Skeletal muscle tissue (tissue), 4 donors: ENCODE measurements around the gene BRIP1. TPM values are rescaled to one million over a fixed set of nuclear protein-coding genes. Genes with fewer than 3 reads are reported as not detected.
"Not testable (repeated sequence)": the region's sequence is repeated elsewhere in the genome, so short reads cannot be mapped to it uniquely, and the experiment has no call there.

ENCODE experiments used
- H3K27ac ChIP-seq: one replicate; pipeline ENCODE4 v1.7.0; 2013; ENCODE audit warnings: mild to moderate bottlenecking, low read depth, low read length, inconsistent platforms
- H3K27me3 ChIP-seq, 3 donors: one replicate each; pipeline ENCODE4 v1.7.0; 2013; ENCODE audit warnings: low read length in 3 of 3; ENCODE audit not compliant: control insufficient read depth in 3 of 3, insufficient read depth in 3 of 3
- H3K36me3 ChIP-seq, 3 donors: one replicate each; pipeline ENCODE4 v1.7.0; 2013; ENCODE audit warnings: low read length in 3 of 3; ENCODE audit not compliant: control insufficient read depth in 3 of 3, insufficient read depth in 3 of 3
- H3K4me1 ChIP-seq, 3 donors: one replicate each; pipeline ENCODE4 v1.7.0; 2013; ENCODE audit warnings: low read length in 3 of 3, mild to moderate bottlenecking in 3 of 3; ENCODE audit not compliant: control insufficient read depth in 3 of 3, insufficient read depth in 3 of 3
- H3K4me3 ChIP-seq, 3 donors: one replicate each; pipeline ENCODE4 v1.7.0; 2013; ENCODE audit warnings: low read length in 3 of 3
- H3K9ac ChIP-seq, 3 donors: one replicate each; pipeline ENCODE4 v1.7.0; 2013; ENCODE audit warnings: low read length in 3 of 3, mild to moderate bottlenecking in 3 of 3, moderate library complexity in 2 of 3, low read depth in 1 of 3
- H3K9me3 ChIP-seq, 3 donors: one replicate each; pipeline ENCODE4 v1.7.0; 2013; ENCODE audit warnings: low read length in 3 of 3; ENCODE audit not compliant: control insufficient read depth in 3 of 3
- total RNA-seq: library from RNA; depleted of rRNA; stranded (reverse); fragments of >200 nt; gene quantifications from one replicate; pipeline ENCODE4 v1.2.3, GENCODE V29; 2014
- donor health status: Osteomylitis.

Gene BRIP1
- total RNA-seq, 1 donor from 2014 or later, result 4.2 TPM

DNA sequence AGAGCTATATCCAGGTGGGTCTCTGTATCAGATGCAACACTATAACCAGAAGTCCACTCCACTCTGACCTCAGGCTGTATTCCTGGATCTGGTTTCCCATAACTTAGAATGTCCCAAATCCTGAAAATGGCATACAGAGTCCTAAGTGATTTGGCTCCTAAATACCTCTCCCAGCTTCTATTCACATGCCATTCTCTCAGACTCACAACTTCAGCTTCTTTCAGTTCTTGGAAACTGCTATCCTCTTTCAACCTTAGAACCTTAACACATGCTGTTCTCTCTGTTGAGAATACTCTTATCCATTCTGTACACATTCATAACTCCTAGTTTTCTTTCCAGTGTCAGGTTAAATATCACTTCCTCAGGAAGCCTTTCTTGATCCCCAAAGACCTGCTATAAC is 132.0 kb downstream of the BRIP1 start:
- Histone ChIP-seq H3K4me1 (no peaks in the 10 kb centered on the region), H3K27me3 (no peaks in the 10 kb centered on the region), H3K36me3 (no peaks in the 10 kb centered on the region), H3K27ac (no peak overlapping the region), H3K4me3 (no peak overlapping the region), H3K9me3 (no peaks in the 10 kb centered on the region), H3K9ac (no peak overlapping the region)

DNA sequence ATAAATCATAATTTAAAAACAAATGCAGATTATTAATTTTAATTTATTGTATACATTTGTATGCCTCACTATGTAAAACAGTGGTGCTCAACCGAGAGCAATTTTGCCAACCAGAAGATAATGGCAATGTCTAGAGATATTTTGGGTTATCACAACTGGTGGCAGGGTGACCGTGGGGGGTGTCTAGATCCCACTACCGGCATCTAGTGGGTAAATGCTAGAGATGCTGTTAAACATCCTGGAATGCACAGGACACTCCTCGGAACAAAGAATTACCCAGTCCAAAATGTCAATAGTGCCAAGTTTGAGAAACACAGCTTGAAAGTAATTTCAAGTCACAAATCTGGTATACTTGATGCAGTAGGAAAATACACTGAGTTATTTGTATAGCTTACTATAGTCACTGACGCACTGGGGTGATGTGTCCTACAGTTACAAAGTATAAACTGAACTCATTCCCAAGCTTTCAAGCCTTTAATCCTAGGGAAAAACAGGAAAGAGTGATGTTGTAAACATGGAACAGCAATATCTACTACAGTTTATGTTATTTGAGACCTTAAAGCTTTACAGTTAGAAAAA is 133.5 kb downstream of the BRIP1 start:
- Histone ChIP-seq H3K27me3 (no peaks in the 10 kb centered on the region), H3K36me3 (no peaks in the 10 kb centered on the region), H3K9me3 (no peaks in the 10 kb centered on the region), H3K4me1 (no peaks in the 10 kb centered on the region), H3K27ac (no peak overlapping the region), H3K4me3 (no peak overlapping the region), H3K9ac (no peak overlapping the region)

DNA sequence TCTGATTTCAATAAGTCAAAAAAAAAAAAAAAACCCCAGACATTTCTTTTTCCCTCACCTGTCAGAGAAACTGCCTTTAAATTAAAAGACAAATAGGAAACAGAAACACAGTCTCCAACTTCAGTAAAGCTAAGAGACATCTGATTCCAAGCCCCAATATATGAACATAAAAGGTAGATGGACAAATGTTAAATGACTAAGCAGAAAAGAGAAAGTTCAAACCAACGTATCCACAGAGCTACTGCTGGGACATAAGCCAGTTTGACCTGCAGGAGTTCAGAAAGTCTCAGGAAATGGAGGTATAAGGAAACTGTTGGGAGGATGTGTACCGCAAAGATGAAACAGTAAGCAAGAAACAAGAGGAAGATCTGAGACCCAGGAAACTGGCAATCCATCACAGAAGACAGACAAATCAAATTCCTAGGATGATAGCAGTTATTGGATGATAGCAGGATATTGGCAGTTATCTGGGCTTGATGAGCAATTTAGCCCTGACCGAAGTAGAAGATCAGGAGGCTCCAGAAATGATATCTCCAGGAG is 135.0 kb downstream of the BRIP1 start:
- Histone ChIP-seq H3K27me3 (no peaks in the 10 kb centered on the region), H3K27ac (no peak overlapping the region), H3K9ac (no peak overlapping the region), H3K4me3 (no peak overlapping the region), H3K4me1 (no peaks in the 10 kb centered on the region), H3K9me3 (no peaks in the 10 kb centered on the region), H3K36me3 (no peaks in the 10 kb centered on the region)

DNA sequence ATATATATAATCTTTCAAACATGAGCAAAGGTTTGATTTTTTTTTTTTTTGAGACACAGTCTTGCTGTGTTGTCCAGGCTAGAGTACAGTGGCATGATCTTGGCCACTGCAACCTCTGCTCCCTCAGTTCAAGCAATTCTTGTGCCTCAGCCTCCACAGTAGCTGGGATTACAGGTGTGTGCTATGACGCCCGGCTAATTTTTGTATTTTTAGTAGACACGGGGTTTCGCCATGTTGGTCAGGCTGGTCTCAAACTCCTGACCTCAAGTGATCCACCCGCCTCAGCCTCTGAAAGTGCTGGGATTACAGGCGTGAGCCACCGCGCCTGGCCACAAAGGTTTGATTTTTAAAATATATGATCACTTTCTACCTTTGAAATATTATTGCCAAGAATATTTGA is 135.5 kb downstream of the BRIP1 start:
- not testable (repeated sequence) for H3K27ac ChIP-seq, H3K9me3 ChIP-seq, H3K4me3 ChIP-seq, H3K36me3 ChIP-seq, H3K27me3 ChIP-seq, H3K4me1 ChIP-seq, H3K9ac ChIP-seq

DNA sequence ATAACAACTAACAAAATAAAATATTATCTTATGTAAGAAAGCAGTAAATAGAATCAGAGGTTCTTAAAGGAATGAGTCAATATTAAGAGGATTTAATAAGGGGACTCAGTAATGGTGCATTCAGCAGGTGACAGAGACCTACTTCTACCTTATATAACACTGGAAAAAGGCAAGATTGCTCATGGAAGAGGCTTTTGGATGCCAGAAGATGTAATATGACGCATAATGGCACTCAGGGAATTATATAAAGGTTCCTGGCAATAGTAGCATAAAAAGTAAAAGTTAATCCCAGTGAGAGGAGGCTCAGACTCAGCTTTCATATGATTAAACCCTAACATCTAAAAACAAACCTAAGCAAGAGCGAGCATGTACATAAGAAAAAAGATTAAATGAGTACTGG is 136.4 kb downstream of the BRIP1 start:
- Histone ChIP-seq H3K9ac (no peak overlapping the region), H3K27ac (no peak overlapping the region), H3K9me3 (no peaks in the 10 kb centered on the region), H3K27me3 (no peaks in the 10 kb centered on the region), H3K36me3 (no peaks in the 10 kb centered on the region), H3K4me1 (no peaks in the 10 kb centered on the region), H3K4me3 (no peak overlapping the region)

DNA sequence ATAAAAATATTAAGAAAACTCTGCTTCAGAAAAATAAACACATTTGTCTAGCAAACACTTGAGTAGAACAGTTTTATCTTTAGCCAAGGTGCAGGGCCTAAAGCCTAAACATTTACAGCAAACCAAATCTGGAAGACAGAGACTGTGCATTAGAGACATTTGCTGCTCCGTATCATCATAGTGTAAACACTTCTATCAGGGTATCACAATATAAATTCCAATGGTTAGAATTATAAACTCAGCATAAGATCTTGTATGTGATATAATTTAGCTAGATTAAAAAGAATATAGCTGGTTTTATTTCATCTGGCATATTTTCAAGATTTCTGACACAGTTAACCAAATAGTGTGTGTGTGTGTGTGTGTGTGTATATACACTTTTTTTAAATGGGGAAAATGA is 138.6 kb downstream of the BRIP1 start:
- Histone ChIP-seq H3K9ac (no peak overlapping the region), H3K36me3 (no peaks in the 10 kb centered on the region), H3K9me3 (no peaks in the 10 kb centered on the region)

DNA sequence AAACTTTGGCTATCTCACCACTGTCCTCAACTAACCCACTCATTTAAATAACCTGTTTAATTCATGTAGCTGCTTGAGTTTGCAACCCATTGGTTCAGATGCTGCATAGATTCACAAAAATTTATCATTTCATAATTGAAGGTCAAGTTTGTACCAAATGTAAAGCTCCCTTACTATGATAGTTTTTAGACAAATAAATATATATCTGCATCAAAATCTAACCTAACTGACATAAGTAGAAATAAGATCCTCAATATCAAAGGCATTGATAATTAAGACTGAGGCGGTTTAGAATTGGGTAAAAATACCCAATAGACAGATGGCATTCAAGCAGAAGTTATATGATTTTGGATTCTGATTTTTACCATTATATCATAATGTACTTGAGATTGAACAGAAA is 139.4 kb downstream of the BRIP1 start:
- Histone ChIP-seq H3K9ac (no peak overlapping the region), H3K4me3 (no peak overlapping the region), H3K36me3 (no peaks in the 10 kb centered on the region), H3K4me1 (no peaks in the 10 kb centered on the region), H3K27me3 (no peaks in the 10 kb centered on the region), H3K9me3 (no peaks in the 10 kb centered on the region), H3K27ac (no peak overlapping the region)

More for the DNA sequence above, 138.6 kb downstream of the BRIP1 start:
- no peak overlapping the region for H3K4me3 ChIP-seq
- no peaks in the 10 kb centered on the region for H3K27me3 ChIP-seq
- H3K27ac ChIP-seq, result no peak overlapping the region
- no peaks in the 10 kb centered on the region for H3K4me1 ChIP-seq

DNA sequence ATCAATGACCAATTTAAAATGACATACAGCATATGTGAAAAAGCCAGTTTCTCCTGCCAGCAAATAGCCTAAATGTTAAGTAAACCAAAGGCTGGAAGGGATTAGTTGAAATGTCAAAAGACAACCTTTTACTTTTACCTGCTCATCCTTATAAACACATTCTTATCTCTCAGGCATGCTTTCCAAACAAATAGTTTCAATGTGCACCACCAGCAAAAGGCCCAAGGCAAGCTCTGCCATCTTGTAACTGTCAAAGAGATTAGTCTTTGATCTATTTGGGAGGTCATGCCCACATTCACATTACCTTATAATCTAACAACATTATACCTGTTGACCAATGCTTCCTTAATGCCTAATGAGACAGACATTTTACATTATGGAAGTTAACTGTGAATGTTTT is 140.1 kb downstream of the BRIP1 start:
- Histone ChIP-seq H3K9me3 (peaks cover 0 to 2% (median 0%) of the 10 kb centered on the region in 3 donors), H3K4me1 (no peaks in the 10 kb centered on the region), H3K27ac (no peak overlapping the region), H3K27me3 (no peaks in the 10 kb centered on the region), H3K36me3 (no peaks in the 10 kb centered on the region), H3K9ac (no peak overlapping the region), H3K4me3 (no peak overlapping the region)

DNA sequence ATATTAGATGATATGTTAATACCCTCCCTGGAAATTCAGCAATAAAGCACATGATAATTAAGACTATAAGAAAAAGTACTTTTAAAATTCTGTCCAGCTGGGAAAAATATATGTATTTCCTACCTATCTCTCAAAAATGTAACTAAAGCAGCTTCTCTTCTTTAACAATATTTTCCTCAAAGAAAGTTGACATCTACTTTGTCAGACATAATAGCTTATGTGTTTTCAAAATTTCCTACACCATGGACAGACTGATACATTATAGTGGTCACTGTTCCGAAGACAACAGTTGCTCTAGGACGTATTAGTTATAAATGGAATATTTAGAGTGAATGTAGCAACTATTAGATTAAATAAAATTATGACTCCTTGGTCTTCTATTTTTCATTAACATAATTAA is 140.9 kb downstream of the BRIP1 start:
- Histone ChIP-seq H3K9me3 (peaks cover 0 to 2% (median 0%) of the 10 kb centered on the region in 3 donors), H3K27ac (no peak overlapping the region), H3K36me3 (no peaks in the 10 kb centered on the region), H3K27me3 (no peaks in the 10 kb centered on the region), H3K4me1 (no peaks in the 10 kb centered on the region), H3K9ac (no peak overlapping the region), H3K4me3 (no peak overlapping the region)

DNA sequence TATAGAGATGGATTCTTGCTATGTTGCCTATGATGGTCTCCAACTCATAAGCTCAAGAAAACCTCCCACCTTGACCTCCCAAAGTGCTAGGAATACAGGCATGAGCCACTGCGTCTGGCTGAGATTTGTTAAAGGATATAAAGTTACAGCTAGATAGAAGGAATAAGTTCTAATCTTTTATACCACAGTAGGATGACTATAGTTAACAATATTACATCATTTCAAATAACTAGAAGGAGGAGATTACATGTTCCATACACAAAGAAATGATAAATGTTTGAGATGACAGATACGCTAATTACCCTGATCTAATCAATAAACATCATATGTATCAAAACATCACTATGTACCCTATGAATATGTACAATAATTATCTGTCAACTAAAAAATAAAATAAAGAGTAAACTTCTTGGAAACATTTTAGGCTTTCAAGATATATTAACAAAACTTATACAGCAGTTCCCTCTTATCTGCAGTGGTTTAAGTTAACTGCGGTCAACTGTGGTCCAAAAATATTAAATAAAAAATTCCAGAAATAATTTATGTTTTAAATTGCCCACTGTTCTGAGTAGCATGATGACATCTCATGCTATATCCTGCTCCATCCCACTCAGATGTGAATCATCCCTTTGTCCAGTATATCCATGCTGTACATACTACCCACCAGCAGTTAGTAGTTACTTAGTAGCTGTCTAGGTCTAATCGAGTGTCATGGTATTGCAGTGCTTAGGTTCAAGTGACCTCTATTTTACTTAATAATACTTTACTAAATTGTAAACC is 143.1 kb downstream of the BRIP1 start:
- H3K36me3 ChIP-seq, result no peaks in the 10 kb centered on the region
- no peaks in the 10 kb centered on the region for H3K27me3 ChIP-seq
- H3K9ac ChIP-seq, result no peak overlapping the region
- H3K4me3 ChIP-seq, result no peak overlapping the region
- peaks cover 0 to 2% (median 0%) of the 10 kb centered on the region in 3 donors for H3K9me3 ChIP-seq
- H3K27ac ChIP-seq, result no peak overlapping the region
- no peaks in the 10 kb centered on the region for H3K4me1 ChIP-seq
